Neutrophil (primary cell): Measurements from ENCODE around the gene NIM1K.

ENCODE experiments used
- H3K27ac ChIP-seq: fragments of 200-600 bp; sonication (generic); 2 replicates; pipeline ENCODE4 v1.5.1; 2016; ENCODE audit warnings: mild to moderate bottlenecking, moderate library complexity
- H3K27me3 ChIP-seq: fragments of 200-600 bp; sonication (generic); 2 replicates; pipeline ENCODE4 v1.6.0; 2016; ENCODE audit warnings: mild to moderate bottlenecking
- H3K36me3 ChIP-seq: fragments of 200-600 bp; sonication (generic); 2 replicates; pipeline ENCODE4 v1.5.1; 2017
- H3K4me1 ChIP-seq, 2 experiments: fragments of 200-600 bp in 1 of 2; sonication (generic) in 1 of 2; 1 replicate in 1 of 2; 2 replicates in 1 of 2; pipeline versions ENCODE4 v1.5.1 to v1.6.1; 2013 to 2016; ENCODE audit warnings: low read depth in 1 of 2, low read length in 1 of 2, mild to moderate bottlenecking in 1 of 2, moderate library complexity in 1 of 2; ENCODE audit not compliant: control insufficient read depth in 1 of 2, insufficient read depth in 1 of 2
- H3K4me3 ChIP-seq, 2 experiments: fragments of 200-600 bp in 1 of 2; sonication (generic) in 1 of 2; 1 replicate in 1 of 2; 2 replicates in 1 of 2; pipeline ENCODE4 v1.5.1; 2013 to 2016; ENCODE audit warnings: low read depth in 1 of 2, low read length in 1 of 2, mild to moderate bottlenecking in 1 of 2, moderate library complexity in 1 of 2
- H3K9me3 ChIP-seq: fragments of 200-600 bp; sonication (generic); 2 replicates; pipeline ENCODE4 v1.5.1; 2016
- CTCF ChIP-seq: fragments of 200-600 bp; sonication (generic); IDR thresholded peaks from 2 replicates; pipeline ENCODE4 v1.5.1; 2016; ENCODE audit warnings: antibody characterized with exemption

The NIM1K gene

GRCh38 chr5:43215073-43215631 is 23.1 kb downstream of the NIM1K start:
- no peaks in the 10 kb centered on the region for H3K9me3 ChIP-seq
- no peak for TF ChIP-seq CTCF

GRCh38 chr5:43216941-43217340 is 24.9 kb downstream of the NIM1K start:
- no peaks in the 10 kb centered on the region for H3K36me3 ChIP-seq
- H3K4me3 ChIP-seq, result no peak overlapping the region
- peaks cover 6% of the 10 kb centered on the region for H3K27me3 ChIP-seq
- TF ChIP-seq CTCF, result no peak
- H3K27ac ChIP-seq, result no peak overlapping the region
- no peaks in the 10 kb centered on the region for H3K9me3 ChIP-seq
- no peaks in the 10 kb centered on the region for H3K4me1 ChIP-seq

More at GRCh38 chr5:43215073-43215631, 23.1 kb downstream of the NIM1K start:
- peaks cover 14% of the 10 kb centered on the region for H3K27me3 ChIP-seq
- no peaks in the 10 kb centered on the region for H3K4me1 ChIP-seq
- H3K27ac ChIP-seq, result no peak overlapping the region
- H3K36me3 ChIP-seq, result no peaks in the 10 kb centered on the region
- no peak overlapping the region for H3K4me3 ChIP-seq

- no peak overlapping the region for H3K27ac ChIP-seq
Observed at GRCh38 chr5:43219120-43219519, 27.1 kb downstream of the NIM1K start.

GRCh38 chr5:43221502-43221901 is 29.5 kb downstream of the NIM1K start:
- Histone ChIP-seq H3K27me3 (peaks cover 5% of the 10 kb centered on the region), H3K4me3 (no peak overlapping the region), H3K4me1 (no peaks in the 10 kb centered on the region), H3K27ac (no peak overlapping the region), H3K9me3 (no peaks in the 10 kb centered on the region), H3K36me3 (no peaks in the 10 kb centered on the region)
- TF ChIP-seq CTCF, result no peak

More at GRCh38 chr5:43219120-43219519, 27.1 kb downstream of the NIM1K start:
- no peak overlapping the region for H3K4me3 ChIP-seq
- no peaks in the 10 kb centered on the region for H3K36me3 ChIP-seq
- no peak for TF ChIP-seq CTCF
- H3K4me1 ChIP-seq, result no peaks in the 10 kb centered on the region
- peaks cover 6% of the 10 kb centered on the region for H3K27me3 ChIP-seq
- H3K9me3 ChIP-seq, result no peaks in the 10 kb centered on the region

GRCh38 chr5:43225649-43226245 is 33.7 kb downstream of the NIM1K start:
- TF ChIP-seq CTCF, result no peak
- H3K36me3 ChIP-seq, result no peaks in the 10 kb centered on the region
- H3K27me3 ChIP-seq, result no peaks in the 10 kb centered on the region
- no peak overlapping the region for H3K4me3 ChIP-seq
- H3K4me1 ChIP-seq, result no peaks in the 10 kb centered on the region
- no peak overlapping the region for H3K27ac ChIP-seq
- H3K9me3 ChIP-seq, result no peaks in the 10 kb centered on the region
